DND-41 (cell line): ENCODE measurements around the gene ZNF688.
"Not testable (repeated sequence)": the region's sequence is repeated elsewhere in the genome, so short reads cannot be mapped to it uniquely, and the experiment has no call there.

Experiments used
- CTCF ChIP-seq: IDR thresholded peaks from 2 replicates; pipeline ENCODE4 v1.5.1; 2012; ENCODE audit warnings: borderline replicate concordance, low read length, moderate library complexity, mild to moderate bottlenecking; ENCODE audit not compliant: poor library complexity, severe bottlenecking; ENCODE audit errors: extremely low read depth
- EZH2 ChIP-seq: IDR thresholded peaks from 3 replicates; pipeline ENCODE4 v1.6.1; 2012; ENCODE audit warnings: borderline replicate concordance, low read depth, mild to moderate bottlenecking, moderate library complexity, low read length, inconsistent platforms; ENCODE audit not compliant: severe bottlenecking

GRCh38 chr16:30536391-30537024, 35.0 kb downstream of the ZNF688 start:
- not testable (repeated sequence) for TF ChIP-seq CTCF, EZH2
